Measurements from ENCODE around the gene ASPN.

Gene ASPN

GRCh38 chr9:92463984-92464383, 18.3 kb downstream of the ASPN start:
- no peak overlapping the region for H3K4me3 ChIP-seq (replicated peaks; ENCODE audit: low read depth, low read length)
- peak; percentile 85 for DNase-seq (ENCODE audit: extremely low read depth, low read depth)
- TF ChIP-seq, protein P1, sequence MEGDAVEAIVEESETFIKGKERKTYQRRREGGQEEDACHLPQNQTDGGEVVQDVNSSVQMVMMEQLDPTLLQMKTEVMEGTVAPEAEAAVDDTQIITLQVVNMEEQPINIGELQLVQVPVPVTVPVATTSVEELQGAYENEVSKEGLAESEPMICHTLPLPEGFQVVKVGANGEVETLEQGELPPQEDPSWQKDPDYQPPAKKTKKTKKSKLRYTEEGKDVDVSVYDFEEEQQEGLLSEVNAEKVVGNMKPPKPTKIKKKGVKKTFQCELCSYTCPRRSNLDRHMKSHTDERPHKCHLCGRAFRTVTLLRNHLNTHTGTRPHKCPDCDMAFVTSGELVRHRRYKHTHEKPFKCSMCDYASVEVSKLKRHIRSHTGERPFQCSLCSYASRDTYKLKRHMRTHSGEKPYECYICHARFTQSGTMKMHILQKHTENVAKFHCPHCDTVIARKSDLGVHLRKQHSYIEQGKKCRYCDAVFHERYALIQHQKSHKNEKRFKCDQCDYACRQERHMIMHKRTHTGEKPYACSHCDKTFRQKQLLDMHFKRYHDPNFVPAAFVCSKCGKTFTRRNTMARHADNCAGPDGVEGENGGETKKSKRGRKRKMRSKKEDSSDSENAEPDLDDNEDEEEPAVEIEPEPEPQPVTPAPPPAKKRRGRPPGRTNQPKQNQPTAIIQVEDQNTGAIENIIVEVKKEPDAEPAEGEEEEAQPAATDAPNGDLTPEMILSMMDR (IDR thresholded peaks at IDR 0.05; ENCODE audit: low read depth, low read length, missing control alignments) = no peak

- H3K4me3 ChIP-seq (replicated peaks; ENCODE audit: low read depth, low read length) = no peak overlapping the region
- no peak for DNase-seq (ENCODE audit: extremely low read depth, low read depth)
- TF ChIP-seq, protein P1 (IDR thresholded peaks at IDR 0.05; ENCODE audit: low read depth, low read length, missing control alignments) = no peak
Observed at GRCh38 chr9:92463387-92463786, 18.9 kb downstream of the ASPN start.

GRCh38 chr9:92457576-92457975, 24.7 kb downstream of the ASPN start:
- TF ChIP-seq, protein P1 (IDR thresholded peaks at IDR 0.05; ENCODE audit: low read depth, low read length, missing control alignments) = no peak
- H3K4me3 ChIP-seq (replicated peaks; ENCODE audit: low read depth, low read length) = no peak overlapping the region
- DNase-seq (ENCODE audit: extremely low read depth, low read depth) = no peak

DNA sequence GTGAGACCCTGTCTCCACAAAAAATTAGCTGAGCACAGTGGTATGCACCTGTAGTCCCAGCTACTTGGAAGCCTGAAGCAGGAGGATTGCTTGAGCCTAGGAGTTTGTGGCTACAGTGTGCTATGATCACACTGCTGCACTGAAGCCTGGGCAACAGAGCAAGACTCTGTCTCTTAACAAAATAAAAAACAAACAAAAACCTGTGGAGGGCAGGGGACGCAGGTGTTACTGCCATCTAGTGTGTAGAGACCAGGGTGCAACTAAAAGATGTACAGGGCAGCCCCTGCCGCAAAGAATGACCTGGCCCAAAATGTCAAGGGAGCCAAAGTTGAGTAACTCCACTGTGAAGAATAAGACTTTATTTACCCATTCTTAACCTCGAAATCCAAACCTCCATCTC, 27.1 kb downstream of the ASPN start:
- DNase-seq (ENCODE audit: extremely low read depth, low read depth) = no peak
- TF ChIP-seq, protein P1 (IDR thresholded peaks at IDR 0.05; ENCODE audit: low read depth, low read length, missing control alignments) = peak; percentile 32
- H3K4me3 ChIP-seq (replicated peaks; ENCODE audit: low read depth, low read length) = no peak overlapping the region

DNA sequence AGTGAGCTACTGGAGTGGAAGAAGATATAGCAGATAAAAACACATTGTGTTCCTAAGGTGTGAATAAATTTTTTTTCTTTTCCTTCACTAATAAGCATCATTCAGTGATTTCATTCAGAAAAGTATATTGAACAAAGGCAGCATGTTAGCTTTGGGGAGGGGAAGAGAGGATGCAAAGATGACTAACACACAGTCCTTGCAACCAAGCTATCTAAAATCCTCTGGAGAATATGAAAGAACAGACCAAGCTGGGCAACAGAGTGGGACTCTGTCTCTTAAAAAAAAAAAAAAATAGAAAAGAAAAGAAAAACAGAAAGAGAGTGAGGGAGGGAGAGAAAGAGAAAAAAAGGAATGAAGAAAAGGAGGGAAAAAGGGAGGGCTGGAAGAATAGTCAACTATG, 35.8 kb downstream of the ASPN start:
- no peak overlapping the region for H3K4me3 ChIP-seq (replicated peaks; ENCODE audit: low read depth, low read length)
- no peak for DNase-seq (ENCODE audit: extremely low read depth, low read depth)
- TF ChIP-seq, protein P1 (IDR thresholded peaks at IDR 0.05; ENCODE audit: low read depth, low read length, missing control alignments) = no peak

GRCh38 chr9:92444841-92445240, 37.5 kb downstream of the ASPN start:
- TF ChIP-seq, protein P1 (IDR thresholded peaks at IDR 0.05; ENCODE audit: low read depth, low read length, missing control alignments) = no peak
- no peak overlapping the region for H3K4me3 ChIP-seq (replicated peaks; ENCODE audit: low read depth, low read length)
- no peak for DNase-seq (ENCODE audit: extremely low read depth, low read depth)

GRCh38 chr9:92440751-92441046, 41.6 kb downstream of the ASPN start:
- DNase-seq (ENCODE audit: extremely low read depth, low read depth) = no peak
- no peak overlapping the region for H3K4me3 ChIP-seq (replicated peaks; ENCODE audit: low read depth, low read length)
- TF ChIP-seq, protein P1 (IDR thresholded peaks at IDR 0.05; ENCODE audit: low read depth, low read length, missing control alignments) = no peak

Data from HFF-Myc (cell line).